Hindlimb muscle (tissue), 1 donor: ENCODE measurements around the gene TAS2R38. TPM values are rescaled to one million over a fixed set of nuclear protein-coding genes. Genes with fewer than 3 reads are reported as not detected.

Source experiments
- DNase-seq: peaks from one replicate; pipeline ENCODE4 v3.0.0-alpha.2; 2013
- polyA plus RNA-seq: library from polyadenylated mRNA; unstranded; fragments of 120-200 nt; gene quantifications from one replicate; pipeline ENCODE4 v1.2.1, GENCODE V29; 2013; ENCODE audit not compliant: insufficient read length

Gene TAS2R38
- polyA plus RNA-seq, 1 donor = 0.23 TPM

DNA sequence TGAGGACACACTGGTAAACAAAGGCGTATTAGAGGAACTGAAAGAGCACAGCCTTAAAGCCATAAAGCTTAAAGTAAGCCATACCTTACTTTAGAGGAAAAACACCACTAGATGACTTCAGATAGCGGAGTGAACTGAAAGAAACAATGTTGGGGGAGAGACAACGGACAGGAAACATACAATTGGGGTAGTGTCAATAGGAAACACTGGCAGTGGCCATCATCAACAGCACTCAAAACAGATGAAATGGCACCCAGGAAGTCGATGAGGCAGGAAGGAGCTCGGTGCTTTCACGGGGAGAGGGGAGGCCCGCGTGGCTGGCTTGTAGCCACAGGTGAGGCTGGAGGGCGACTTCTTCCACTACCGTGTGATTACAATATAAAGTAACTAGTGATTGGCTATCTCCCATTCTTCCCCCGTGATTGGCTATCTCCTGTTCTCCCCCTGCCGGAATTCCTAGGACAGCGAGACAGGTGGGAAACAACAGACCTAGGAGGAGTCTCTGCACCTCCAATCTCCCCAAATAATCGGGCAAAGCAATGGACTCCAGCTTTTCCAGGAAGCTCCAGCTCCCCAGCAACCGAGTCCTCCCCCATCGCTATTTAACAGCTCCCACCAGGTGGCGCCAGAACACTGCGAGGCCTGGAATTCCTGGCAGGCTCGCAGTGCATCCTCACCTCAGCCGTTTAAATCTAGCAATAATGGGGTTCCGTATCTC, 2.4 kb upstream of the TAS2R38 start:
- DNase-seq = peak; percentile 32

DNA sequence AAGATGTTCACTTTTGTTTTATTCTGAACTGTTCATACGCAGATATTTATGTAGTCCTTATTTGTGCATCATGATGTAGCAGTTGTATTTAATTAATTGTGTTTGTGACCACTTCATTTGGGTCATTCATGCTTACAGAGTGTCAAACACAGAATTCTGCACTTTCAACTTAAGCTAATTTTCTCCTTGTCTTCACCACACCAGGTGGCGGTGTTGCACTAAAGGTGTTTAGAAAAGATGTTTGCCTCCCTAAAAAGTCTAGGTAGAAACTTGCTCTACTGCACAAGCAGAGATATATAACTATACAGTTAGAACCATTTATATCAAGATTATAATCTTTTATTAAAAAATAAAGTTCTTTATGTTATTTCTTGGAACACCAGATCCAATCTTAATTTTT, 1.3 kb upstream of the TAS2R38 start:
- no peak for DNase-seq

DNA sequence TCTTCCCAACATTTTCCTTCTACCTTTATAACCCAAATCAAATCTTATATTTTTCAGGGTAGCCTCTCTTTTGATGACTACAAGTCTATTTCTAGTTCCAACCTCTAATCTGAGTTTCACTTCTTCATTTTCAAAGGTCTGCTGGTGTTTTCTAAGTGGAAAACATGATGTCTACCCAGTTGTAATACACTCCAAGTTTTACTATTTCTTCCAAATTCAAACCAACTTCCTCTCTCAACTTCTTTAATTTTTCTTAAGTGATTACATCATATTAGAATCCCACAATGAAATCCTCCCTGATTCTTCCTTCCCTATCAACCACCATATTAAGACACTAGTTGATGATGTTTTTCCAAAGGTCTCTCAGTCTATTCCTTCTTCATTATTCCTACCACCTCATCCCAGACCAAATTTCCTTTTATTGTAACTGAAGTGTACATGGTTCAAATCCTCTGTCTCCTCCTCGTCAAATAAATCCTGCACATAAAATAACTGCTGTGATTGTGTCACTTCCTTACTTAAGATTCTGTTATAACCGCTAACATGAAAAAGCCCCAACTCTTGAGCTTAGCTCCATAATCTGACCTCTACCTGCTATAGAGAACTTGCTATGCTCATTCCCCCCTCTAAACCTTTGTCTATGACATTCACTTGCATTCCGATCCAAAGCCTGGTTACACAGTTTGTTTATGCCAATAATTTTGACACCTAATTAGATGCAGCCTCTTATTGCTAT, 12.7 kb downstream of the TAS2R38 start:
- DNase-seq = no peak

DNA sequence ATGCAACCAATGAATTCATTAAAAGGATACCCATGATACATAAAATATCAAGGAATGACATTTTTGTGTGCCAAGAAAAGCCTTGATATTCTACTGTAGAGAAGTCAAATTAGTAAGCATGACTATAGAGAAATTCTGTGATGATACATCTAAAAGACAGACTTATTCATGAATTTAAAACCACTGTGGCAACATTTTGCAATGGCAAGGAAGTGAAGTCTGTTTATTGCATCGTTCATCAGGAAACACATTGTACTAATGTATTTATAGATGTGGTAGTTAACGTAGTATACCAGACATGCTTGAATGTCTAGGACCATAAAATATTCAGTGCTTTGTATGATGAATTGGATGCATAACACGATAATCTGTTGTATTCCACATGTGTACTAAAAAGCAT, 17.5 kb downstream of the TAS2R38 start:
- no peak for DNase-seq

DNA sequence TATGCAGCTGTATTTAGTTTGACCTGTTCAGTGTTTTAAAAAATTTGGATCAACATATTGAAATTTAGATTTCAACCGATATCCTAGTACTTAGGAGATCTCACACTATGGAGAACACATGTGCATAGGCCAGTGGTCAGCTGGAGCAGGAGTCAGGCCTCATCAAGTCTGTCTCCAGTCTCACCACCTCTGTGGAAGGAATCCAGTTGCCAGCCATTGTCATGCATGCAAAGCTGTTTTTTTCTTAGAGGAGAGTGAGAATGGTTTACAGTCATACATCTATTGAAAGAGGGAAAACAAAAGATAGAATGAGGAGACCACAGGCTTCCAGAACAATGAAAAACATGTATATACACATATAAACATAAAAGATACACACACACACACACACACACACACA, 19.2 kb downstream of the TAS2R38 start:
- no peak for DNase-seq

DNA sequence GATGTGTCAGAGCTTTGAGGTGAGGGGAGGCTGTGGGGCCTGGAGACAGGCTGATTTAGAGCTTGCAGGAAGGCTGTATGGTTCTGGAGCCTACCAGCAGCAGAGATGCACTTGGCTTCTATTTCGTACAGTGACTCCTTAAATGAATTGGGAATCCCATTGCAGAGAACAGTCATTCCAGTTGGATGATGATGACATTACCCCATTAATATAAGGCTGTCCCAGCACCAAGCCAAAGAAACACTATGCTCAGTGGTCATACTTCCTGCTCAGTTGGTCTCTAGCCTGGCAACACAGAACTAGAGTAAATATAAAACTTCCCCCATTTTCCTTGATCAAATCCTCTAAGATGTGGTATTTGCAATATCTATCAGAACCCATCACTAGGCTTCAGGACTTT, 21.1 kb downstream of the TAS2R38 start:
- DNase-seq = no peak

DNA sequence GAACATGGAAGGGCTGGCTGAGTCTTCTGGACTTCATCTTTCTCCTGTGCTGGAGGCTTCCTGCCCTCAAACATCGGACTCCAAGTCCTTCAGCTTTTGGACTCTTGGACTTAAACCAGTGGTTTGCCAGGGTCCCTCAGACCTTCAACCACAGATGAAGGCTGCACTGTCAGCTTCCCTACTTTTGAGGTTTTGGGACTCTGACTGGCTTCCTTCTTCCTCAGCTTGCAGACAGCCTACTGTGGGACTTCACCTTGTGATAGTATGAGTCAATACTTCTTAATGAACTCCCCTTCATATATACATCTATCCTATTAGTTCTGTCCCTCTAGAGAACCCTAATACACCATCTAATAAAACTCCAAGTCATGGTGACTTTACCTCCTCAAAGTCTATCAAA, 22.8 kb downstream of the TAS2R38 start:
- no peak for DNase-seq

DNA sequence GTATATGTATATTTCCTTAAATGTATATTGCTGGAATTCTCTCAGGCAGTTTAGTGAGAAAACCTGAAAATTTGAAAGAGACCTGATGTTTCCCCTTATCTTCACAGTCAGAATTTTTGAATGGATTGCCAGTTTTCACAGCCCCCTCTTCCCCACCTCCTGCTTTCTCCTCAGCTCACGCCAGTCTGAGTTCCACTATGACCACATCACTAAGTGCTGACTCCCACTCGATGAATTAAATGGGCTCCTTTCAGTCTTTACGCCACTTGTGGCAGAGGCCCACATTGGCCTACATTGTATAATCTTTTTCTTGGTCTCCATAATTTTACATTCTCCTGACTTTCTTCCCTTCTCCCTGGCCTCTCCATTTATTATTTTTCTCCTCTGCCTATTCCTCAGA, 23.7 kb downstream of the TAS2R38 start:
- DNase-seq = no peak

DNA sequence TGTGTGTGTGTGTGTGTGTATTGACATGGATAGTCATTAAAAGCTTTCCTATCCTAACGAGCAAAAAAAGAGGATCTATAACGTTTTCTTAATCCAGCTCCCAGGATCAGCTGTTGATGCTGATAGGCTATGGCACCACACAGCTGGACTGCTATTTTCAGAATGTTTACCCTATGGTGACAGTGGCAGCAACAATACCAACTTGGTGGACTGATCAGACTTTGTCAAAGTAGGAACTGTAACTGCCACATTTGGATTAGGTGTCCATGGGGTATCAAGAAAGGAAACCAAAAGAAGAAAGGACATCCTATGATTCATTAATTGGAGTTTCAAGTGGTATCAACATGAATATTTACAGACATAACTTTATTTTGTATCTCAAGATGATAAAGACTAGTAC, 24.1 kb downstream of the TAS2R38 start:
- no peak for DNase-seq

DNA sequence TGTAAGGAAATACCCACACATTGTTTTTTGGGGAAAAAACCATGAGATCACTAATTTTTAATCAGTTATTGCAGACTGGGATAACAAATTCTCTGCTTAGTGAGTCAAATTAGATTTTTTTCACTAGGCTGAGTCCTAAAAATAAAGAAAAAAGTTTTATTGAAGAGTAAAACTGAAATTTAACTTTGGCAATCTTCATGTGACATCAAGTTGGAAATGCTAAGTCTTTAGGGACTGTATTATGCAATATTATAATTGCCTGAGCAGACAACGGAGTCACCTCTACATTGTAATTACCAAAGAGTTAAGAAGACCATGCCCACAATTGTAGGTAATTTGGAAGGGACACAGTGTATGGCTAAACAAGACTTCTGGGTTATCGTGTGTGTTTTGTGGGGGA, 24.6 kb downstream of the TAS2R38 start:
- no peak for DNase-seq

DNA sequence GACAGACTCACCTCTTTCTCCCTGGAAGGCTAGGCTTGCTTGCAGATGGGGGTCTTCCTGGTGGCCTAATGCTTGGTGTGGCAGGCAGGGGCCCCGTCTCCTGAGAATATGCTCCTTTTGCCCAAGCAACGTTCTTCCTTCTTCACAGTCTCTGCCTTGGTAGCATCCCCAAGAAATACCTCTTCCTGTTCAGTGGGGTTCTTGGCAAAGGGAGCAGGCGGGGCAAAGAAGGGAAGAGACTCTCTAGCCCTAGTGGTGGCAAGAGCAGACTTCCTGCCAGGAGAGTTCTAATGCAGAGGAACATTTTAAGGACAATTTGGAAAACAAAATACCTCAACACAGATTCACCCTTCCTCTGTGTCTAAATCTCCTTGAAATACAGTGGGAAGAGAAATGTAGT, 26.8 kb downstream of the TAS2R38 start, which contains the start of gene CLEC5A:
CLEC5A (minus strand) TSS at position 179 of the 400 bp plus-strand sequence. CDS start 682 bp downstream, outside the sequence.
- DNase-seq = no peak

DNA sequence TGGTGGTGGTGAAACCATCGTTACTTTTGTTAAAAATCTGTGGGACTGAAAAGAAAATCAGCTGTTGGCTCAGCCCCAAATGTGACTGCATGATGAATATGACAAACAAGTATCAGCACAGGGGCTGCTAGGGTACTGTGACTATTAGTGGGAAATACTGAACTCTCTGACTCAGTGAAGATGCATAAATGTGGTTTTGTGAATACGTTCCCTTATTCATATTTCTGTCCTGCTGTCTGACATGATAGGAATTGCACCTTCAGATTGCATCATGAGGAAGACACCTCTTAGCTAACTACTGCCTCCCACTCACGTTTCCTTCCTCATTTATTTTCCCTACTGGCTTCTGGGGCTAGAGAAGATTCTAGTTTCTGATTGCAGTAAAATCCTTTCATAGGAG, 28.2 kb downstream of the TAS2R38 start:
- DNase-seq = no peak

DNA sequence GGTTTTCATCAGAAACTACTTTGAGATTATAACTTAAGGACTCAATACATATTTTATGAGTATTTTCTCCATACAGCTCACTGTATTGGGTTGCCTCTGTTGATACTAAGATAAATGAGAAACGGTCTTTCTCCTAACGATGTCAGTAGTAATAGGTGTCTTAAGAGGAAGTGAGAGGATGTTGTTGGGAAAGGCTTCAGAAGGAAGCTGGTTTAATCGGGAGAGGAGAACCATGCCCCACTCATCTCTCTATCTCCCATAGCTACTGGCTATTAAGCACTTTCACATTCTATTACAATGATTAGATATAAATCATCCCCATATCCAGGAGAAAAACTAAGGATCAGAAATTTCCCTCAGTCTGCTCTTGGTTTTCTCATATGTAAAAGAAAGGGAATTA, 28.8 kb downstream of the TAS2R38 start:
- no peak for DNase-seq

DNA sequence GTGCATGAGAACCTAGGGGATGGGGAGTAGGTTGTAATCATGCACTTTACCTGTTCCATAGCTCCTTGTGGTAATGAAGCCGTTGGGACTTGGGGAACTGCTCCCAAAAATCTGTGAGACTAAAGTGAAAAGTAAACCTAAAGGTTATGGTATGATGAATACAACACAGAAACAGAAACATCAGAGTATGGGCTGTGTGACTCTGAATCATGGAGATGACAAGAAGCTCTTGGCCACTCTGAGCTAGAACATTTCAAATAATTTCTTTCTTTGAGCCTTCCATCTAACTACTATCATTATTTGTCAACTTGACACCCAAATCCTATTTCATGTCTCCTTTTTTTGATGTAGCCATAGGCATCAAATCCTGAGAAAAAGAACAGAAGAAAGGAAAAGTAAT, 29.7 kb downstream of the TAS2R38 start:
- no peak for DNase-seq

DNA sequence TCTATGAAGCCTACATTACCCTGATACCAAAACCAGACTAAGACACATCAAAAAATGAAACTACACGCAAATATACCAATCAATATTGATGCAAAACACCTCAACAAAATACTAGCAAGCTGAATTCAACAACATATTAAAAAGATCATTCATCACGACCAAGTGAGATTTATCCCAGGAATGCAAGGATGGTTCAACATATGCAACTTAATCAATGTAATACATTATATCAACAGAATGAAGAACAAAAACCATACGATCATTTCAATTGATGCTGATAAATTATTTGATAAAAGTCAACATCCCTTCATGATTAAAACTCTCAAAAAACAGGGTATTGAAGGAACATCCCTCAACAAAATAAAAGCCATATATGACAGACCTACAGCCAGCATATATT, 32.5 kb downstream of the TAS2R38 start:
- no peak for DNase-seq

DNA sequence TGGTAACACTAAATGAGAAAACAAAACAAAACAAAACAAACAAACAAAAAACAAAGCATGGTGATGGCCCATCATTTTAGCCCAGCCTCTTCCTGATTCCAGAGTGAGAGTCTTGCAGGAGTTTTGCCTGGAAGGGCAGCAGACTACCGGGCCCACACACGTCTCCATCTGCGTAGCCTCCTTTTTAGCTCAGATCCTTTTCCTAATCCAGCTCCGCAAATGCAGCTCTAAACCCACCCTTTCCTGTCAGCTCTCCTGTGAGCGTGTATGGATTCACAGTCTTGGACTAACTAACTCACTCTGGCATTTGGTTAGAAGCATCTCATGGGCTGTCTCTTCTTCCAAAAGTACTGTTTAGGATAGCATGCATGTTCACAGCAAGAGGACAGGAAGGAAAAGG, 43.4 kb downstream of the TAS2R38 start:
- no peak for DNase-seq

DNA sequence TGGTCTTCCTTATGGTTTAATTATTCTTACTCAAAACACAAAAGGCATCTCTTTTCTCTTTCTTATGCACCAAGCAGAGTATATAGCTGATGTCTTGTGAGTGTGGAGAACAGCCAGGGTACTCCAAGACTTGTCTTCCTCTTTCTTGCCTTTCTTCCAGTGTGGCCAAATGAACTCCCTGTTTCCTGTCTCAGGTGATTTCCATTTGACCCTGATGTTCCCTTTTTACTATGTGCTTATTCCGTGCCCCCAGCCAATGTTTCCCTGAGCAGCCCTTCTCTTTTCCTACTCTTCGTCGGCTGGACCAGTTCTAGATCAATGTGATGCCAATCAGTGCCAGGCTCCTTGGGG, 44.8 kb downstream of the TAS2R38 start:
- no peak for DNase-seq

DNA sequence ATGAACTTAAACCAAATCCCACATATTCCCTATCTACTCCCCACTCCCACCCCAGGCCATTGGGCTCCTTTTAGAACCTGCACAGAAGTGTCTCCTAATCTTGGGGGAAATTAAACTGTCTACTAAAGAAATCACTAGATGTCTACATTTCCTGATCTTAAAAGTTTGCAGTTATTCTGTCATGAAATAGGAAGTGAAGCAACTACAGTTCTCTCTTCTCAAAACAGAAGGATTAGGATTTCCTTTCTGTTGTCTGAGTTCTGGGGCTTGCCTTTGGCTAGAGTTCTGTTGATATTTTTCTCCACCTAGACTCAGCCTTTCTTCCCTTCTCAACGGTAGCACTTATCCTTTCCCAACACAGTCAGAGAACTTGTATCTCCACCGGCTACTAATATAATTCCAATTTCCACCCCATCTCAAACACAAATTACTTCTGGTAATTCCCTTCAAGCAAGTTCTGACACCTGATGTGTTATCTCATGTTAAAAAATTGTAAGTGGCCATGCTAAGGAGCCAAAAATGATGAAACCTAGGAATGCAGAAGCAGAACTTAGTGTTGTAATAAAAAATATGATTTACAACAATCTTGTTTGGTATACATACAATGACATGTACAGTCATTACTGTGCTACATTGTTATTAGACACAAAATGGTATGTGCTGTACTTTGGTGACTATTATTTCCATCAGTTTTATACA, 45.3 kb downstream of the TAS2R38 start:
- no peak for DNase-seq

Other genes with a start within 250 kb of the TAS2R38 start
- gene SSBP1, start 235.4 kb downstream of the TAS2R38 start, polyA plus RNA-seq = 82.9 TPM
- 0.66 TPM for gene TAS2R3, start 209.7 kb downstream of the TAS2R38 start, polyA plus RNA-seq
- 1.6 TPM for gene TAS2R4, start 197.1 kb downstream of the TAS2R38 start, polyA plus RNA-seq
- 2.5 TPM for gene TAS2R5, start 183.6 kb downstream of the TAS2R38 start, polyA plus RNA-seq
- 0.28 TPM for gene PRSS37, start 132.3 kb downstream of the TAS2R38 start, polyA plus RNA-seq
- not detected for gene OR9A4, start 57.4 kb downstream of the TAS2R38 start, polyA plus RNA-seq
- gene CLEC5A, start 26.8 kb downstream of the TAS2R38 start, polyA plus RNA-seq = 0.28 TPM
- 0.23 TPM for gene MGAM, start 22.1 kb upstream of the TAS2R38 start, polyA plus RNA-seq
- 0.04 TPM for gene MGAM2, start 137.9 kb upstream of the TAS2R38 start, polyA plus RNA-seq